Esophagus squamous epithelium (tissue), 4 donors: Measurements from ENCODE around the gene TMEM190.

Experiments used
- POLR2A ChIP-seq, 4 donors: fragments of 450-650 bp; IDR thresholded peaks; one replicate each; pipeline ENCODE4 v1.6.1; 2017; ENCODE audit warnings: antibody characterized with exemption in 4 of 4, mild to moderate bottlenecking in 4 of 4, moderate library complexity in 3 of 4
- TF ChIP-seq, protein P1 (sequence below), 6 experiments: fragments of 450-650 bp in 4 of 6; fragments of 200-600 bp in 2 of 6; sonication (generic) in 2 of 6; IDR thresholded peaks; one replicate each; pipeline ENCODE4 v1.5.1; 2016 to 2019; ENCODE audit warnings: antibody characterized with exemption in 6 of 6, mild to moderate bottlenecking in 4 of 6, moderate library complexity in 4 of 6

DNA sequence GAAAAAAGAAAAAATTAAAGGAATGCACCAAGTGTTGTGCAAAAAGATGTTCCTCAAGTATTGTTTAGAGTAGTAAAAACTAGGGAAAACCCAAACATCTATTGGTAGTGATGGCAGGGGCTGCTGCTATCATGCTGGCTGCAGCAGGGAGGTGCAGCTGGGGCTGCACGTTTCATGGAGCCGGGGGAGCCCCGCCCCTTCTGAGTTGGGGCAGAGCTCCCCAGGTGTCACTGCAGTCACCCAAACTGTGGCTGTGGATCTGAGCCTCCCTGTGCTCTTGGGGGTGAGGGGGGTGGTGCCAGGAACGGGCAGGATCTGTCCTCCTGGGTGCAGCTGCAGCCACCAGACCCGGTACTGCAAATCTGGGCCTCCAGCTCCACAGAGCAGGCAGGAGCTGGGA, 42.5 kb downstream of the TMEM190 start:
- TF ChIP-seq, protein P1, sequence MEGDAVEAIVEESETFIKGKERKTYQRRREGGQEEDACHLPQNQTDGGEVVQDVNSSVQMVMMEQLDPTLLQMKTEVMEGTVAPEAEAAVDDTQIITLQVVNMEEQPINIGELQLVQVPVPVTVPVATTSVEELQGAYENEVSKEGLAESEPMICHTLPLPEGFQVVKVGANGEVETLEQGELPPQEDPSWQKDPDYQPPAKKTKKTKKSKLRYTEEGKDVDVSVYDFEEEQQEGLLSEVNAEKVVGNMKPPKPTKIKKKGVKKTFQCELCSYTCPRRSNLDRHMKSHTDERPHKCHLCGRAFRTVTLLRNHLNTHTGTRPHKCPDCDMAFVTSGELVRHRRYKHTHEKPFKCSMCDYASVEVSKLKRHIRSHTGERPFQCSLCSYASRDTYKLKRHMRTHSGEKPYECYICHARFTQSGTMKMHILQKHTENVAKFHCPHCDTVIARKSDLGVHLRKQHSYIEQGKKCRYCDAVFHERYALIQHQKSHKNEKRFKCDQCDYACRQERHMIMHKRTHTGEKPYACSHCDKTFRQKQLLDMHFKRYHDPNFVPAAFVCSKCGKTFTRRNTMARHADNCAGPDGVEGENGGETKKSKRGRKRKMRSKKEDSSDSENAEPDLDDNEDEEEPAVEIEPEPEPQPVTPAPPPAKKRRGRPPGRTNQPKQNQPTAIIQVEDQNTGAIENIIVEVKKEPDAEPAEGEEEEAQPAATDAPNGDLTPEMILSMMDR (IDR thresholded peaks at IDR 0.05): no peak
- TF ChIP-seq POLR2A (IDR thresholded peaks at IDR 0.05): no peak
